Measurements from ENCODE around the gene C1QA. TPM values are rescaled to one million over a fixed set of nuclear protein-coding genes. Genes with fewer than 3 reads are reported as not detected.

Gene C1QA
- total and polyA plus RNA-seq, 2 of the 4 experiments (the other 2 are of a cell fraction): not detected

GRCh38 chr1:22685591-22686059, 49.2 kb downstream of the C1QA start:
- H3K56ac ChIP-seq (ENCODE audit: extremely low read depth, insufficient read depth, low read length): no peak overlapping the region
- no peak for TF ChIP-seq RCOR1 (IDR thresholded peaks at IDR 0.05; ENCODE audit: insufficient replicate concordance, low read length)
- TF ChIP-seq MAFK (IDR thresholded peaks at IDR 0.05; ENCODE audit: low read depth, low read length): no peak
- no peak for TF ChIP-seq NFE2L2 (IDR thresholded peaks at IDR 0.05; ENCODE audit: low read depth, low read length)
- no peak for TF ChIP-seq ELK1 (IDR thresholded peaks at IDR 0.05; ENCODE audit: borderline replicate concordance, low read depth, low read length)
- no peak for TF ChIP-seq SMC3 (IDR thresholded peaks at IDR 0.05; ENCODE audit: low read depth, low read length)
- TF ChIP-seq, protein P1, sequence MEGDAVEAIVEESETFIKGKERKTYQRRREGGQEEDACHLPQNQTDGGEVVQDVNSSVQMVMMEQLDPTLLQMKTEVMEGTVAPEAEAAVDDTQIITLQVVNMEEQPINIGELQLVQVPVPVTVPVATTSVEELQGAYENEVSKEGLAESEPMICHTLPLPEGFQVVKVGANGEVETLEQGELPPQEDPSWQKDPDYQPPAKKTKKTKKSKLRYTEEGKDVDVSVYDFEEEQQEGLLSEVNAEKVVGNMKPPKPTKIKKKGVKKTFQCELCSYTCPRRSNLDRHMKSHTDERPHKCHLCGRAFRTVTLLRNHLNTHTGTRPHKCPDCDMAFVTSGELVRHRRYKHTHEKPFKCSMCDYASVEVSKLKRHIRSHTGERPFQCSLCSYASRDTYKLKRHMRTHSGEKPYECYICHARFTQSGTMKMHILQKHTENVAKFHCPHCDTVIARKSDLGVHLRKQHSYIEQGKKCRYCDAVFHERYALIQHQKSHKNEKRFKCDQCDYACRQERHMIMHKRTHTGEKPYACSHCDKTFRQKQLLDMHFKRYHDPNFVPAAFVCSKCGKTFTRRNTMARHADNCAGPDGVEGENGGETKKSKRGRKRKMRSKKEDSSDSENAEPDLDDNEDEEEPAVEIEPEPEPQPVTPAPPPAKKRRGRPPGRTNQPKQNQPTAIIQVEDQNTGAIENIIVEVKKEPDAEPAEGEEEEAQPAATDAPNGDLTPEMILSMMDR (conservative IDR thresholded peaks at IDR 0.05; ENCODE audit: low read depth, low read length): no peak
- in situ Hi-C loops (cut with MboI; ENCODE audit: low sequenced_read_pairs): no loop called here
- H2AK9ac ChIP-seq (replicated peaks; ENCODE audit: low read depth, low read length, poor library complexity): no peak overlapping the region
- DNase-seq (peak; percentile 23), ATAC-seq (ENCODE audit: low read depth) (peak; percentile 12)
- H3K9me1 ChIP-seq (ENCODE audit: insufficient read depth, low read length): no peaks in the 10 kb centered on the region
- H3K23ac ChIP-seq (ENCODE audit: low read depth, low read length): no peak overlapping the region
- 20% methylated on average over 10 of the region's 10 CpGs; no CpG with 5 or more reads in 1 of the 2 experiments for WGBS, 2 experiments (ENCODE audit: extremely low coverage in 2 of 2, insufficient read length in 1 of 2)
- H2BK5ac ChIP-seq (ENCODE audit: low read depth, low read length, poor library complexity, severe bottlenecking): no peak overlapping the region
- H2AFZ ChIP-seq (replicated peaks; ENCODE audit: low read length, poor library complexity): peak overlapping the region; percentile 21
- H2AK5ac ChIP-seq (ENCODE audit: low read depth, low read length): peak overlapping the region; percentile 55; the same call in 1 of the 2 replicates
- dilution Hi-C loops (cut with HindIII; ENCODE audit: low sequenced_read_pairs, unreplicated experiment): no loop called here
- H2BK120ac ChIP-seq (ENCODE audit: low read depth, low read length): peak overlapping the region; percentile 40; the same call in 1 of the 2 replicates
- no peak overlapping the region for H3K18ac ChIP-seq (ENCODE audit: low read depth, low read length)
- H3K14ac ChIP-seq (replicated peaks; ENCODE audit: low read depth, low read length): peak overlapping the region; percentile 33; the same call in 1 of the 2 replicates
- no peak overlapping the region for H2BK15ac ChIP-seq (ENCODE audit: low read depth, low read length)
- 0 out of 2 replicates have a peak overlapping the region, but pooled peaks have one; percentile 40 for H2BK20ac ChIP-seq (ENCODE audit: low read depth, low read length)
- ChIA-PET CTCF (no interaction called here), POLR2A (ENCODE audit: unreplicated experiment) (no interaction called here)
- no peaks in the 10 kb centered on the region for H3K9me3 ChIP-seq (ENCODE audit: control insufficient read depth, insufficient read depth, low read length)
- no peak overlapping the region for H3K4me2 ChIP-seq (ENCODE audit: low read depth, low read length)
- H3K27ac ChIP-seq (ENCODE audit: insufficient read depth, low read length): no peak overlapping the region
- H4K20me1 ChIP-seq (ENCODE audit: insufficient read depth, low read length): no peaks in the 10 kb centered on the region
- intact Hi-C loops (cut with micrococcal nuclease): no loop called here
- peaks cover 10% of the 10 kb centered on the region for H3K4me1 ChIP-seq (ENCODE audit: control insufficient read depth, insufficient read depth, low read length)
- H4K5ac ChIP-seq (ENCODE audit: low read depth, low read length): no peak overlapping the region
- H3K9ac ChIP-seq (ENCODE audit: low read depth, low read length): no peak overlapping the region
- H3K79me1 ChIP-seq (ENCODE audit: low read depth in 1 of 2, low read length in 2 of 2): no peaks in the 10 kb centered on the region
- H3K4me3 ChIP-seq (ENCODE audit: insufficient read depth, low read depth, low read length): no peak overlapping the region
- no peaks in the 10 kb centered on the region for H3K36me3 ChIP-seq (ENCODE audit: control insufficient read depth, insufficient read depth, low read length)
- 0 out of 2 replicates have a peak overlapping the region, but pooled peaks have one; percentile 23 for H4K91ac ChIP-seq (ENCODE audit: insufficient read depth, low read depth, low read length)
- BruUV-seq (replicated peaks): no TSS peak
- peaks cover 14% of the 10 kb centered on the region for H3K27me3 ChIP-seq (ENCODE audit: control insufficient read depth, insufficient read depth, low read length)
- peak overlapping the region; percentile 56 for H3K4ac ChIP-seq (ENCODE audit: low read depth, low read length)
- H4K8ac ChIP-seq (ENCODE audit: low read depth in 2 of 2, low read length in 2 of 2): peak overlapping the region in 1 of 2 experiments; percentile 15; a peak in 1 of 4 replicates

All from IMR-90 (cell line).